Stimulated activated CD4-positive, alpha-beta T cell treated with anti-CD3 and anti-CD28 coated beads, TNF-alpha, amount 100 ng/mL, for 4 hours (primary cell): Measurements from ENCODE around the gene OAS2.

Experiments used
- DNase-seq, 3 experiments: peaks; one replicate each; pipeline ENCODE4 v3.0.0-alpha.2; 2020; ENCODE audit warnings: low read depth in 3 of 3

OAS2 gene

GRCh38 chr12:113057565-113058485 lies 79.5 kb downstream of the OAS2 start:
- no peak for DNase-seq

GRCh38 chr12:113058553-113058952 lies 80.2 kb downstream of the OAS2 start:
- DNase-seq: no peak

- DNase-seq: no peak
These were observed 80.8 kb downstream of the OAS2 start for GRCh38 chr12:113059071-113059595.

- DNase-seq: no peak
These were observed 82.1 kb downstream of the OAS2 start for GRCh38 chr12:113060336-113060960.

- DNase-seq: no peak
These were observed 82.9 kb downstream of the OAS2 start for GRCh38 chr12:113061061-113061694.
